Hindlimb muscle (tissue), 1 donor: ENCODE measurements around the gene DTNA. TPM values are rescaled to one million over a fixed set of nuclear protein-coding genes. Genes with fewer than 3 reads are reported as not detected.

Experiments used
- DNase-seq: peaks from one replicate; pipeline ENCODE4 v3.0.0-alpha.2; 2013
- polyA plus RNA-seq: library from polyadenylated mRNA; unstranded; fragments of 120-200 nt; gene quantifications from one replicate; pipeline ENCODE4 v1.2.1, GENCODE V29; 2013; ENCODE audit not compliant: insufficient read length

Gene DTNA
- polyA plus RNA-seq, 1 donor, result 94.7 TPM

- no peak for DNase-seq
Observed at GRCh38 chr18:34859496-34859895, 149.4 kb downstream of the DTNA start.

GRCh38 chr18:34862561-34862960 lies 152.5 kb downstream of the DTNA start:
- DNase-seq, result no peak

- DNase-seq, result no peak
Observed at GRCh38 chr18:34863702-34864101, 153.6 kb downstream of the DTNA start.

DNA sequence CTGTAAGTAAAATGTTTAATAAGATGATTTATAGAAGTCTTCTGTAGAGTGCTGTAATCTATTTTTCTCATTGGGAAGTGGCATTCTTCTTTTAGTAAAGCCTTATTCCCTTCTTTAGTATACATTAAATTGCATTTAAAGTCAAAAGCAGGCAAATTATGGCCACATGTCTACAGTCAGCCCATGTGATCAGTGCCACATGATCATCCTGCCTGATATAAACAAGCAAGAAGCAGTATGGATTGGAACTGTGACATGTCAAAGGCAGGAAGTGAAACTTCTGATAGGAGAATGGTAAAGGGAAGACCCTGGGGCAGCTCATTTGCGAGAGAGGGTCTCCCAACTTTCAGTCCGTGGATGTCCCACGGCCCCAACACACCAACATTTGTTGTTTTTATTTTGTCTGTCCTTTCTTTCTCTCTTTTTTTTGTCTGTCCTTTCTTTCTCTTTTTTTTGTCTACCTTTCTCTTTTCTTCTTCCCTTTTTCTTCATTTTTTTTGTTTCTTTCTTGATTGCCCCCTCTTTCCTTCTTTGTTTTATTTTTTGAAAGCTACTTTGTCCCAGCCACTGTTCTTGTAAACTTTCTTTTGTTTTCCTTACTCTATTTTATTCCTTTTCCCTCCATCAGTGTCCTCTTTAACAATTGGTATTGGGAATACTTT lies 154.9 kb downstream of the DTNA start:
- DNase-seq, result no peak

- no peak for DNase-seq
Observed at GRCh38 chr18:34866310-34866709, 156.2 kb downstream of the DTNA start.

GRCh38 chr18:34866739-34867138 lies 156.6 kb downstream of the DTNA start:
- no peak for DNase-seq

DNA sequence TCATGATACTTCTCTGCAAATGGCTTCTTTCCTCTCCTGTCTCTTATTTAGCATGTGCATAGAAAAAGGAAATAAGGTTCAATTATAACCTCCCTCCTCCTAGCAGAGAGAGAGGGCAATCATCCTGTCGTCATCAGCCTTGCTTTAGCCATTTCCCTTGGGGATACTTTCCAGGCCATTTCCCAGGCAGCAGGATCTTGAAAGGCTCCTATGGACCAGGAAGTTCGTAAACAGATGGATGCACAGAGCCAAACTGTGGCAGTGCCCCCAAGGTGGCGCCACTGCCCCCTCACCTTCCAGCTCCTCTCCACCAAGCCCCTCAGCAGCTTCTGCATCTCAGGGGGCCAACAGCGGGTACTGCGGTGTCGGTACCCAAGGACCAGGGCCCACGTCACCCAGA lies 157.4 kb downstream of the DTNA start:
- DNase-seq, result peak; percentile 5

DNA sequence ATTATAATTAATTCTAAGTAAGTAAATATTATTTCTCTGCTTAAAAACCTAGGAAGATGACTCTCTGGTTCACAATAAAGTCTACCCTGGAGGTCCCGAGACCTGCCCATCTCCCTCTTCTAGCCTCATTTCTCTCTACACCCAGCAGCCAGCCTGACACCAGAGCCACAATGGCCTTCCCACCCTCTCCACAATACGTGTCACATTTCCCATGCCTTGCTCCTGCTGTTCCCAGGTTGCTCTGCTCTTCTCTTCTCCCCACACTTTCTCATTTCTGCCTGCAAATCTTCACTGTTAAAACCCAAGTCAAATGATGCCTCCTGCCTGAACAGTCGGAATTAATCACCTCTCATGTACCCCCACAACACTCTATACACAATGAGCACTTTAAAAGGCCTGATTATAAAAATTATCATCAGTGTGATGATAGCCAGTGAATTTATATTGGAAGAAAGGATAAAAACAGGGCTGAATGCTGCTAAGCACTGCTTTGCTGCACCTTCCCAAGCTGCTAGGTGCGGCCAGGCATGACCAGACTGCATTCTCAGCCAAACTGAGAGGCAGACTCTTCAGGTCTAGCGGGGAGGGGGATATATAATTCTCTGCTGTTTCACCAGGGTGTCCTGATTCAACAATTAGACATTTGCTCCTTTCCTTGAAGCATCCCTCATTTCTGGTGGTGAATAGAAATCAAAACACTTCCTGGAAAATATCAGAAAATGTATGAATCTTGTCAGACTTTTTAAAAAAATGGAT lies 160.6 kb downstream of the DTNA start:
- no peak for DNase-seq

DNA sequence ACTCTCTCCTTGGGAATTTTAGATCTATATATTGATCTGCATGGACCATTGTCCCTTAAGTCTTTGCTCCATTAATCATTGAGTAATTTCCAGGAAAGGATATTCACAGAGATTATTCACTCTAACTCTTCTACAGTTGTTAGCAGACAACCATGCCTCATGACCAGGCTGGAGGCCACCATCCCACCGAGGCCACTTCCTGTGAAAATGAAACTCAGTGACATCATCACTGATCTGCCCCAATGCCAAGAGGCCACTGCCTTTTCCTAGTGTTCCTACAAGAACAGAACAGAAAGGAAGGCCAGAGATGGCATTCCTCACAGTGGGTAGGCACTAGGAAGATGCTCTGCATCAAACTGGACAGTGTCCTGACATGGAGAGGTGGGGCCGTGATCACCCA lies 161.3 kb downstream of the DTNA start:
- DNase-seq, result no peak

GRCh38 chr18:34872066-34872465 lies 162.0 kb downstream of the DTNA start:
- no peak for DNase-seq

DNA sequence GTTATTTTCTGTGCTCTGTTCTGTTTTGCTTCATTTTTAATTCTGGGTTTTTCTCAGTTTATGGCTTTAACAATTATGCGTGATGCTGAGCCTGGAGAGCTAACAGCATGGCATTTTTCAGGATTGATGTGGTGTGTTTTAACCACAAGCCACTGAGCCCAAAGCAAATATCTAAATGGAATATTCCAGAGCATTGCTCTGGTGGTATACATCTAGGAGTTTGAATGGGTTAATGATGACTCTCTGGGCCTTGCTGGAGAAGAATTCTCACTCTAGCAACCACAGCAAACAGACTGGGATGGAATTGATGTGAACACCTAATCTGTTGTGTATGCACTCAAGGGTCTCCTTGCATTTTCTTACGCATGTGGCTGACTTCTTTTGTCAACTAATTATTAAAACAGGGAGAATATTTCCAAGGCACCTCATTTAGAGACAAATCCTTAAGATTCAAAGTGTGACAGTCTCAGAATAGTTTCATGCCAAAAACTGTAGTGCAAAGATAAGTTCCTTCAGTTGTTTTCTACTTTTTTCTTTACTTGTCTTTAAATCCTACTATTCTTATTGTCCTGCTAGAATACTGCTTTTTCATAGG lies 164.0 kb downstream of the DTNA start:
- no peak for DNase-seq

DNA sequence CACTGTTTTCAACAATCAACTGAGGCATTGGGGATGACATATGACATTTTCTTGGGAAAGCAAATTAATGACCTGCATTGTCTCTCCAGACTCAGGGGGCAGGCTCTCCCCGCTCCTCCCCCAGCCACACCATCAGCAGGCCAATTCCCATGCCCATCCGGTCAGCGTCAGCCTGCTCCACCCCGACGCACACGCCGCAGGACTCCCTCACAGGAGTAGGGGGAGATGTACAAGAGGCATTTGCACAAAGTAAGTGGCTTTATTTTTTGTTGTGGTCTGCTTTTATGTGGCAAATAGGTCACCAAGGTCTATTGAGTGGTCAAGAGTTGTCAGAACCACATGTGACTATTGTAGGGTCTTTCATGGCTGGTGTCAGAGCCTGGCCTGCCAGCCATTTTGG lies 165.1 kb downstream of the DTNA start:
- DNase-seq, result no peak

DNA sequence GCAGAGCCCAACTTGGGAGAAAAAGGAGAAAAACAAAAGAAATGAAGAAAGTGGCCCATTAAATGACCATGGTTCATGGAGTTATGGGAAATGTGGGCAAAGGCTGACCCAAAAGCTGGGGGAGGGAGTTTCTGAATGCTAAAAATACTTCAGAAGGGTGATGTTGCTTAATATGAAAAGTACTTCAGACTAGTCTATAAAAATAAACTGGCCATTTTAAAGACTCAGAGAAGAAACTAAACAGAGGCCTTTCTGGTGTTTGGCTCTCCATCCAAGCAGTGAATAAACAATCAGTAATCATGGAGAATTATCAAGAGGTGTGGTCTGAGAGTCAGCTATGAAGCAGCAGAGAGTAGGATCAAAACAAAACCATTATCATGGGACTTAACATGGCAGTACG lies 170.3 kb downstream of the DTNA start:
- no peak for DNase-seq

GRCh38 chr18:34880882-34881834 lies 171.1 kb downstream of the DTNA start:
- DNase-seq, result peak; percentile 24

GRCh38 chr18:34884436-34884835 lies 174.3 kb downstream of the DTNA start:
- DNase-seq, result no peak

DNA sequence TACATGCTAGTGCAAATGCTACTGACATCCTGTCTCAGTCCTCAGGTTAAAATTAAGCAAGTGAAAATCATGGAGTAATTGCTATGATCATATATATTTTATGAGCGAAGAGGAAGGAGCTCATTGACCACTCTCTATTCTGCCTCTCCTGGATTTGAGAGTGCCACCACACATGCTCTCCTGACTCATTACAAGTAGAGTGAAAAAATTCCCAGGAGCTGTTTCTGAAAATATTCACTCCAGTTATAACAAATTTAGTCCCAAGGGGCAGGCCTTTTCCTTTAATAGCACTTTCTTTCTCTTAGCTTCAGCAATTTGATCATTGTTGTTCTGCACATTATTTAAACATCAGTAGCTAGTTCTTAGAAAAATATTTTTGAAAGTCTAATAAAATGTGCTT lies 176.1 kb downstream of the DTNA start:
- no peak for DNase-seq

GRCh38 chr18:34887881-34888580 lies 177.9 kb downstream of the DTNA start:
- DNase-seq, result no peak

GRCh38 chr18:34890486-34891085 lies 180.5 kb downstream of the DTNA start:
- no peak for DNase-seq

GRCh38 chr18:34892379-34892778 lies 182.3 kb downstream of the DTNA start:
- DNase-seq, result no peak

DNA sequence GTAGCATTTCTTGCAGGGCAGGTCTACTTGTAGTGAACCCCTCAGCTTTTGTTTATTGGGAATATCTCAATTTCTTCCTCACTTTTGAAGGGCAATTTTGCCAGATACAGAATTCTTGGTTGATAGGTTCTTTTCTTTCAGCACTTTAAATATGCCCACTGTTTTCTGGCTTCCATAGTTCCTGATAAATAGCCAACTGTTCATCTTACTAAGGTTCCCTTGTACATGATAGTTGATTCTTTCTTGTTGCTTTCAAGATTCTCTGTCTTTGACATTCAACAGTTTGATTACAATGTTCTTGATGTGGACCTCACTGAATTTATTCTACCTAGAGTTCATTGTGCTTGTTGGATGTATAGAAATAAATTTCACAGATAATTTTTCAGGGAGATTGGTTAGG lies 183.1 kb downstream of the DTNA start:
- DNase-seq, result no peak

DNA sequence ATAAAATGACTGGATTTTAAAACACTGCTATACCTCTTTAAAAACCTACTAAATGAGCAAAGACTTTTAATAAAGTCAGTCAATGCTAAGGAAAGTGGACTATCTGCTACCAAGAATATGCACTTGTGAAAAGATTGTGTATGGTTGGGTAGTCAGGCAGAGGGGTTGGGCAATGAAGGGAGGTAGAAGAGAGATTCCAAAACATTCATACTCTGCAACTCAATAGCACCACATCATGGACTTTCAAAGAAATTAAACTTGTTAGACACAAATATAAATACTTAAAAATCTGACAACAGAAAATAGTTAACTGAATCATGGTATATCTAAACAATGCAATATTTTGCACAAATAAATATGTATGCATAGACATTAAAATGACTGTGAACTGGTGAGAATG lies 191.2 kb downstream of the DTNA start:
- DNase-seq, result no peak

DNA sequence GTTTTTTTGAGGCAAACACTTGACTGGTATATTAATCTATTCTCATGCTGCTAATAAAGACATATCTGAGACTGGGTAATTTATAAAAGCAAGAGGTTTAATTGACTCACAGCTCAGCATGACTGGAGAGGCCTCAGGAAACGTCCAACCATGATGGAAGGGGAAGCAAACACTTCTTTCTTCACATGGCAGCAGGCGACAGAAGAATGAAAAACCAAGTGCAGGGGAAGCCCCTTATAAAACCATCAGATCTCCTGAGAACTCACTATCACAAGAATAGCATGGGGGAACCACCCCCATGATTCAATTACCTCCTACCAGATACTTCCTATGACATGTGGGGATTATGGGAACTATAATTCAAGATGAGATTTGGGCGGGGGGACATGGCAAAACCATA lies 194.9 kb downstream of the DTNA start:
- DNase-seq, result no peak
